ENCODE results near the gene CCDC69. TPM values are rescaled to one million over a fixed set of nuclear protein-coding genes. Genes with fewer than 3 reads are reported as not detected.

CCDC69 gene
- total RNA-seq, 4 donors from 2014 or later, result 118 to 287 (median 228) TPM

DNA sequence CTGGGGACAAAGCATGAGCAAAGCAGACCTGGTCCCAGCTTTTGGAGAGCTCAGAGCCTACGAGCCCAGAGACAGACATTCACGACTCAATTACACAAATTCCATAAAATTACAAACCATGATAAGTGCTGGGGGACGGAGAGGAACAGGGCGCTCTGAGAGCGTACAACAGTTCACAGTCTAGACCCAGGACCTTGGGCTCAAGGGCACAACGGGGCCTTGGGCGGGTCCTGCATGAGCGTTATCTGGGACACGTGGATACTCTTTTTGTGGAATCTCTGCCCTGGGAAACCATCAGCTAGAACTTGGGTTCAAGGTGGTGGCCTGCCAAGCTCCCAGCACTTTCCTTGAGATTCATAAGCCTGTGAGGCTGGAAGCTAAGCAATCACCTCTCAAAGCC is 56.9 kb downstream of the CCDC69 start:
- ATAC-seq (ENCODE audit: low FRiP score), result no peak
- no peak for DNase-seq (ENCODE audit: low spot score)
- TF ChIP-seq, protein P1, sequence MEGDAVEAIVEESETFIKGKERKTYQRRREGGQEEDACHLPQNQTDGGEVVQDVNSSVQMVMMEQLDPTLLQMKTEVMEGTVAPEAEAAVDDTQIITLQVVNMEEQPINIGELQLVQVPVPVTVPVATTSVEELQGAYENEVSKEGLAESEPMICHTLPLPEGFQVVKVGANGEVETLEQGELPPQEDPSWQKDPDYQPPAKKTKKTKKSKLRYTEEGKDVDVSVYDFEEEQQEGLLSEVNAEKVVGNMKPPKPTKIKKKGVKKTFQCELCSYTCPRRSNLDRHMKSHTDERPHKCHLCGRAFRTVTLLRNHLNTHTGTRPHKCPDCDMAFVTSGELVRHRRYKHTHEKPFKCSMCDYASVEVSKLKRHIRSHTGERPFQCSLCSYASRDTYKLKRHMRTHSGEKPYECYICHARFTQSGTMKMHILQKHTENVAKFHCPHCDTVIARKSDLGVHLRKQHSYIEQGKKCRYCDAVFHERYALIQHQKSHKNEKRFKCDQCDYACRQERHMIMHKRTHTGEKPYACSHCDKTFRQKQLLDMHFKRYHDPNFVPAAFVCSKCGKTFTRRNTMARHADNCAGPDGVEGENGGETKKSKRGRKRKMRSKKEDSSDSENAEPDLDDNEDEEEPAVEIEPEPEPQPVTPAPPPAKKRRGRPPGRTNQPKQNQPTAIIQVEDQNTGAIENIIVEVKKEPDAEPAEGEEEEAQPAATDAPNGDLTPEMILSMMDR (IDR thresholded peaks at IDR 0.05), result no peak

DNA sequence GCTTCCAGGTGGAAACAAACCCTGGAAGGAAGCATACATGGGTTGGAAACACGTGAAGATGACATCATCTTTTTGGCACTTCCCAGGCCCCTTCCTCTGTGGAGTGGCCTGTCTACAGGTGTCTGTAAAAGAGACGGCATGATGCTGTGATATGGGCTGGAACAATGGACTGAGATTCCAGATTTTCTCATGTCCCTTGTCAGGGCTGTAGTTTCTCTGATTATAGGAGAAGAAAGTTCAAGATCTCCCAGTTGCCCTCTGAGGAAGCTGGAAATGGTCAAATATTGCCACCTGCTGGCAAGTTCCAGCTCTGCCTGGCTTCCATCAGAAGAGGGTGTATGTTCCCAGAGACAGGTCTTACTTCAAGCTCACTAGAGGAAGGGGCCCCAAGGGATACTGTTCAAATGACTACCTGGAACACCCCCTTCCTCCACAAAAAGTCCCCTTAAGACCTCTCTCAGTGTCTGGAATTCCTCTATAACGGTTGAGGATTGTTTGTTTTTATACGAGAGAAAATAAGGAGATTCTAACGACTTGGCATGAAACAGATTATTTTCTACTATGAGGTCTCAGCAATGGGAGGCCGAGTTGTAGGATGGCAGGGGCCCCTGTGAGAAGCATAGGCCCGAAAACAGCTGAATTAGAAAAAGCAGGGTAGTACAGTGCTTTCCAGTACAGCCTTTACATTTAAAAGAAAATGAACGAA is 59.1 kb downstream of the CCDC69 start:
- TF ChIP-seq, protein P1 (IDR thresholded peaks at IDR 0.05), result peak in 1 of 3 donors; percentile 51
- DNase-seq (ENCODE audit: low spot score) (no peak), ATAC-seq (ENCODE audit: low FRiP score) (peak; percentile 65)

DNA sequence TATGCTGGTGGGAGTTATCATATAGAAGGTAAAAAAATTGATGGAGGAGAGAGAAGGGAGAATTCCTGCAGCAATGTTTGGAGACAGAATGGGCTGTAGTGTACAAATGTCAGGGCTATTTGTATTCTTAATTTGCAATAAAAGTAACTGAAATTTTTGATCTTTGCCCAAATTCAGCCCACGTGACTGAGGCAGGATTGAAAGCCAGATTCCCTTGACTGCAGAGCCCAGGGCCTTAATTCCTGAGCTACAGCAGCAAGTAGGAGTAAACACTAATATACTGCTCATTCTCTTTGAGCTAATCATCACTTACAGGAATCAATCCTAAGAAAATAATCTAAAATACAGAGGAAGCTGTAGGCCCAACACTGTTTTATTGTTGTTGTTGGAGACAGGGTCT is 61.1 kb downstream of the CCDC69 start:
- no peak for ATAC-seq (ENCODE audit: low FRiP score)

DNA sequence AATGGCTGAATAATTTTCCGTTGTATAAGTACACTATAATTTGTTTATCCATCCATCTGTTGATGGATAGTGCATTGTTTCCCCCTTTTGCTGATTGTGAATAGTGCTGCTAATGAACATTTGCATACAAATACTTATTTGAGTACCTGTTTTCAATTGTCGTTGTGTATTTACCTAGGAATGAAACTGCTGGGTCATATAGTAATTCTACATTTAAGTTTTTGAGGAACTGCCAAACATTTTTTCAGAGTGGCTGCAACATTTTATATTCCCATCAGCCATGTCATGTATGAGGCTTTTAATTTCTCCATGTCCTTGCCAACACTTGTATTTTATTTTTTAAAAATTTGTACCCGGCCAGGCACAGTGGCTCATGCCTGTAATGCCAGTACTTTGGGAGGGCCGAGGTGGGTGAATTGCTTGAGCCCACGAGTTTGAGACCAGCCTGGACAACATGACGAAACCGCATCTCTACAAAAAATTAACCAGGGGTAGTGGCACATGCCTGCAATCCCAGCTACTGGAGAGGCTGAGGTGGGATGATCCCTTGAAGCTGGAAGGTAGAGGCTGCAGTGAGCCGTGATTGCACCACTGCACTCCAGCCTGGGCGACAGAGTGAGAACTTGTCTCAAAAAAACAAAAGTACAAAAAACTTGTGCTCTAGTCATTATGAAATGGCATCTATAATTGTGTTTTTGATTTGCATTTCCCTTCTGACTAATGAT is 64.1 kb downstream of the CCDC69 start:
- DNase-seq (ENCODE audit: low spot score), result no peak
- ATAC-seq (ENCODE audit: low FRiP score), result no peak
- TF ChIP-seq, protein P1 (IDR thresholded peaks at IDR 0.05), result no peak

More for the DNA sequence above, 61.1 kb downstream of the CCDC69 start:
- DNase-seq (ENCODE audit: low spot score), result no peak
- TF ChIP-seq, protein P1 (IDR thresholded peaks at IDR 0.05), result no peak

DNA sequence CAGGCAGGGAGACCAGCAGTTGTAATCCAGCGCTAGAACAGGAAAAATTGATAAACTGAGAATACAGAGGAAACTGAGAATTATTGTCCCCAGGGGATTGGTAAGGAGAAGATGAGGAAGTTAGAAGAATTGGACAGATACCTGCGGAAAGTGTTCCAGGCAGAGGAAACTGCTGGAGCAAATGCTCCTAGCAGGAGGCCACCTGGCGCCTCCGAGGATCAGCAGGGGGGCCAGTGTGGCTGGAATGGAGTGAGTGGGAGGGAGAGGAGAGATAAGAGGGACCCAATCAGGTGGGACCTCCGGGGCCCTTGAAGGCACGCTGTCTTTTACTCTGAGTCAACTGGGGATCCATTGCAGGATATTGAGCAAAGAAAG is 65.6 kb downstream of the CCDC69 start:
- DNase-seq (ENCODE audit: low spot score) (no peak), ATAC-seq (ENCODE audit: low FRiP score) (no peak)
- TF ChIP-seq, protein P1 (IDR thresholded peaks at IDR 0.05), result no peak

DNA sequence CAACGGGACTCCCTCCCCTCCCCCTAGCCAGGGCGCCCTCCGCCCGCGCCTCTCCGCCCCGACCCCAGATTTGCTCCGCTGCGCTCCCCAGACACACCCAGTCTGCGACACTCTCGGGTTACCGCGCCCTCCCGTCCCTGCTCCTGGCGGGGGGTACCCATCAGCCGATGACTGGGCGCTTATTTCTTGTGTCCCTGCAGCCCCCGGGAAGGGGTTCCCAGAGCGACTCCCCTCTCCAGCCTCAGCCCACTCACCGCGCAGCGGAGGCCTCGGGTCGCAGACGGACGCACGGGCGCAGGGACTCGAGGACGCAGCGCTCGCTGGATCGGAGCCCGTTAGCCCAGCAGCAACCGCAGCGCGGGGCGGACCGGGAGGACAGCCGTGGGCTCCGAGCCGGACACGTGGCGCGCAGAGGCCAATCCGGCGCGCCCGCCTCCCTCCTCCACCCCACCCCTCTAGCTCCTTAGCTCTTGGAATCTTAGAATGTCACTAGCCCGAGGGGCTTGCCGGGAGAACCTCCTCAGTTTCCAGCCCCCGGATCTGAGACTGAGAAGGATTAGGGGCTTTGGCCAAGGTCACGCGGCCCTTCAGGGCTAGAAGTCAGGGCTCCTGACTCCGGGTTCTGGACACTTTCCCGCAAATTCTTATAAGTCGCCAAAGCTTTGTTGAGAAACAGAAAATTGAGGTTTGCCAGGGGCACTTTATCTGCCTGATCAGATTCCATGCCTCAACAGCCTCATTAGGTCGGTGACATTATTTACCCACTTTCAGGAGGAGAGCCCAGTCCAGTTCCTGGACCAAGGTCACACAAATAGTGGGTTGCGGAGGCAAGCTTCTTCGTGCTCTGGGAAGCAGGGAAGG is 66.2 kb downstream of the CCDC69 start, which contains the start of gene ANXA6:
Gene ANXA6, minus strand, starts transcription at position 354 of the 861 bp plus-strand sequence. CDS start 9,878 bp downstream, outside the sequence.
- DNase-seq (ENCODE audit: low spot score) (peak; percentile 36), ATAC-seq (ENCODE audit: low FRiP score) (peak; percentile 94)
- TF ChIP-seq, protein P1 (IDR thresholded peaks at IDR 0.05), result no peak
